ES-I3 (cell line): ENCODE results near the gene RBM20.
"Not testable (repeated sequence)": the region's sequence is repeated elsewhere in the genome, so short reads cannot be mapped to it uniquely, and the experiment has no call there.

Experiments used
- H3K36me3 ChIP-seq: 2 replicates; pipeline ENCODE4 v1.6.1; 2013; ENCODE audit warnings: mild to moderate bottlenecking, low read length, control low read depth, moderate library complexity; ENCODE audit not compliant: insufficient read depth
- H3K4me1 ChIP-seq: 2 replicates; pipeline ENCODE4 v1.6.1; 2013; ENCODE audit warnings: mild to moderate bottlenecking, control low read depth, low read length; ENCODE audit not compliant: insufficient read depth
- H3K9ac ChIP-seq: 2 replicates; pipeline ENCODE4 v1.6.1; 2013; ENCODE audit warnings: low read depth, mild to moderate bottlenecking, low read length, moderate library complexity
- H3K9me3 ChIP-seq: 2 replicates; pipeline ENCODE4 v1.6.1; 2013; ENCODE audit warnings: mild to moderate bottlenecking, low read length, moderate library complexity; ENCODE audit not compliant: control insufficient read depth, insufficient read depth

The RBM20 gene

DNA sequence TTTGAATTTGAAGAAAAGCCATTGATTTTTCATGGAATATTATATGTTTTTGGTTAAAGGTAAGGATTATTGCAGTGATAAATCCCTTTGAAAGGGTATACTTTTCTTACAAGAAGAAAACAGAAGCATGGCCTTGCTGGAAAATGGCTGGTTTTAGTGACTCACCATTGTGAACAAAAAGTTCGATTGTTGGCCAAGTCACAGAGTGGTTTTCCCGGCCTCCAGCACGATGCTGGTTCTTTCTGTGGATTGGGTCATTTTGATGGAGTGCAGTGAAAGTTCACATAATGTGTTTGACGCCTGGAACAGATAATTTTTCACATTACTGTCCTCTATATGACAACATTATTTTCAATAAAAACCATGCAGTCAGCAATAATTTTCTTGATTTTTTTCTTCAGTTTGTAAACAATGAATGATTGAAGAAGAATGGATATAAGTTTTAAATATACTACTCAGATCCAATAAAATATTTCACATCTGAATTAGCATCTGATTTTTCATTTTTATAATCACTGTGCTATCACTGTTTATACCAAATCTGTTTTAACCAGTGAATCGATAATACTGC lies 60.9 kb downstream of the RBM20 start:
- H3K9ac ChIP-seq, result no peak overlapping the region
- H3K36me3 ChIP-seq, result no peaks in the 10 kb centered on the region
- peaks cover 29% of the 10 kb centered on the region for H3K4me1 ChIP-seq
- H3K9me3 ChIP-seq, result no peaks in the 10 kb centered on the region

- not testable (repeated sequence) for H3K9me3 ChIP-seq, H3K36me3 ChIP-seq, H3K9ac ChIP-seq
- peaks cover 29% of the 10 kb centered on the region for H3K4me1 ChIP-seq
These were observed 61.5 kb downstream of the RBM20 start for GRCh38 chr10:110705596-110705995.

- no peaks in the 10 kb centered on the region for H3K9me3 ChIP-seq
- H3K4me1 ChIP-seq, result peaks cover 19% of the 10 kb centered on the region
- H3K36me3 ChIP-seq, result no peaks in the 10 kb centered on the region
- H3K9ac ChIP-seq, result peak overlapping the region; percentile 22; the same call in 1 of the 2 replicates
These were observed 62.6 kb downstream of the RBM20 start for GRCh38 chr10:110706690-110707098.

DNA sequence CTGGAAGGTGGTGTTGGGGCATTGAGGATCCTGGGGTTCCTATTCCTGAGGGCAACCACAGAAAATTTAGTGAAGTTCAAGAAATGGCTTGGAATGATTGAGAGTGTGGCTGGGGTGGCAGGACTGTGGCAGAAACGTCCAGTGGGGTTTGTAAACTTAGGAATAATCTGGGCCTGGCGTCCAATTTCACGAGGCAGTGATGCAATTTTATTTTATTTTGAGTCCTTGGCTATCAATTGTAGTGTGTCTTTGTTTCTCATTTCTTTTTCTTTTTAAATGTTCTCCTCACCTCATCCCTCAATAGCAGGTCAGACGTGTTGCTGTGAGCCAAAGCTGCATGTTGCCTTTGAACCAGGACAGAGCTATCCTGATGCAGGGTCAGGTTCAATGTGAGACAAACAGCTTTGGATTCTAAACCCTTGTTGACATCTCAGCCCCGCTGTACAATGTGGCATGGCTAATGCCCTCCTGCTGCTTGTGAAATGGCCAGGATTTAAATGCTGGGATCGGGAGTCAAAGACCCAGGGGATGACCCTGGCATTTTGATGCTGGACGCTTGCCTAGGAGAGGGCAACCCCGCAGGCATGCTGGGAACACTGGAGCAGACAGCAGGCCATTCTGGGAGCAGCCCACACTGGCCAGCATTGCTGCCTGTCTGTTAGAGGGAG lies 64.8 kb downstream of the RBM20 start:
- H3K9me3 ChIP-seq, result no peaks in the 10 kb centered on the region
- no peak overlapping the region for H3K9ac ChIP-seq
- peaks cover 14% of the 10 kb centered on the region for H3K4me1 ChIP-seq
- no peaks in the 10 kb centered on the region for H3K36me3 ChIP-seq

DNA sequence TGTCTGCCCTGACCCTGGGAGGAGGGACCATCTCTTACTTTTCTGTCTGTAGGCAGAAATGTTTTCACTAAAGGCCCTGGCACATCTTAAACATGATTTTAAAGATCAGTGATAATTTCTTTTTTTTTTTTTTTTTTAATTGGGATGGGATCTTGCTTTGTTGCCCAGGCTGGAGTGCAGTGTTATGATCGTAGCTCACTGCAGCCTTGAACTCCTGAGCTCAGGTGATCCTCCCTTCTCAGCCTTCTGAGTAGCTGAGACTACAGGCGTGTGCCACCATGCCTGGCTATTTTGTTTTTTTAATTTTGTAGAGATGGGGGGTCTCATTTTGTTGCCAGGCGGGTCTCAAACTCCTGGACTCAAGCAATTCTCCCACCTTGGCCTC lies 65.3 kb downstream of the RBM20 start:
- Histone ChIP-seq H3K36me3 (no peaks in the 10 kb centered on the region), H3K9me3 (no peaks in the 10 kb centered on the region), H3K9ac (no peak overlapping the region), H3K4me1 (peaks cover 14% of the 10 kb centered on the region)

DNA sequence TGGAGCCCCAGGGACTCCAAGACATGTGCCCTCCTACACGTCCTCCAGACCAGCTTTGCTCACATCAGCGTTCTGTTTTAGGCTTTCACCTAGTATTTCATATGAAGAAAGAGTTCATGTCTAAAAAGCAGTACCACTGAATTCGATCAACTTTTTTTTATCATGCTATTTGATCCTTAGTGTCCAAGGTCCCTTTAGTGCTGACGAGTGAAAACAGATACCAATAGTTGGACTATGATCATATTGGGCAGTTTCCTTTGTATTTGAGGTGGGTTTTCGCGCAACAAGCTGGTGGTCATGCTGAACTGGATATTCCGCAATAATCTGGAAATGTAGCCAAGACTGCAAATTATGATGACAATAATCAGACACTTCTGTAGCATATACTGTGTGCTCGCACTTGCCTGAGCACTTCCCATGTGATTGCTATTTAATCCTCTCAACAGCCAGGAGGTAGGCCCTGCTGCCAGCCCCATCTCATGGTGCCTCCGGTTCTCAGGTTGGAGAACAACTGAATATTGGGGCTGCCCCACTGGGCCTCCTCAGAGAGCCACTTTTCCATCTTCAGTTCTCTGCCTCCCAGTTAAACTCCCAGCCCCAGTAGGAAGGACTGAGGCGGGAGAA lies 65.9 kb downstream of the RBM20 start:
- Histone ChIP-seq H3K4me1 (peaks cover 14% of the 10 kb centered on the region), H3K9me3 (no peaks in the 10 kb centered on the region), H3K36me3 (no peaks in the 10 kb centered on the region), H3K9ac (no peak overlapping the region)

GRCh38 chr10:110710621-110711020 lies 66.5 kb downstream of the RBM20 start:
- H3K36me3 ChIP-seq, result no peaks in the 10 kb centered on the region
- peaks cover 14% of the 10 kb centered on the region for H3K4me1 ChIP-seq
- H3K9me3 ChIP-seq, result no peaks in the 10 kb centered on the region
- H3K9ac ChIP-seq, result no peak overlapping the region

GRCh38 chr10:110711382-110711781 lies 67.2 kb downstream of the RBM20 start:
- Histone ChIP-seq H3K4me1 (peaks cover 8% of the 10 kb centered on the region), H3K9ac (no peak overlapping the region), H3K36me3 (no peaks in the 10 kb centered on the region), H3K9me3 (no peaks in the 10 kb centered on the region)

- Histone ChIP-seq H3K36me3 (no peaks in the 10 kb centered on the region), H3K9me3 (no peaks in the 10 kb centered on the region), H3K9ac (no peak overlapping the region)
These were observed 70.2 kb downstream of the RBM20 start for GRCh38 chr10:110714356-110714755.

GRCh38 chr10:110717781-110718589 lies 73.8 kb downstream of the RBM20 start:
- H3K9ac ChIP-seq, result no peak overlapping the region
- no peaks in the 10 kb centered on the region for H3K9me3 ChIP-seq
- peaks cover 3% of the 10 kb centered on the region; the same call in 1 of the 2 replicates for H3K4me1 ChIP-seq
- no peaks in the 10 kb centered on the region for H3K36me3 ChIP-seq

More at GRCh38 chr10:110714356-110714755, 70.2 kb downstream of the RBM20 start:
- H3K4me1 ChIP-seq, result peaks cover 3% of the 10 kb centered on the region; the same call in 1 of the 2 replicates

DNA sequence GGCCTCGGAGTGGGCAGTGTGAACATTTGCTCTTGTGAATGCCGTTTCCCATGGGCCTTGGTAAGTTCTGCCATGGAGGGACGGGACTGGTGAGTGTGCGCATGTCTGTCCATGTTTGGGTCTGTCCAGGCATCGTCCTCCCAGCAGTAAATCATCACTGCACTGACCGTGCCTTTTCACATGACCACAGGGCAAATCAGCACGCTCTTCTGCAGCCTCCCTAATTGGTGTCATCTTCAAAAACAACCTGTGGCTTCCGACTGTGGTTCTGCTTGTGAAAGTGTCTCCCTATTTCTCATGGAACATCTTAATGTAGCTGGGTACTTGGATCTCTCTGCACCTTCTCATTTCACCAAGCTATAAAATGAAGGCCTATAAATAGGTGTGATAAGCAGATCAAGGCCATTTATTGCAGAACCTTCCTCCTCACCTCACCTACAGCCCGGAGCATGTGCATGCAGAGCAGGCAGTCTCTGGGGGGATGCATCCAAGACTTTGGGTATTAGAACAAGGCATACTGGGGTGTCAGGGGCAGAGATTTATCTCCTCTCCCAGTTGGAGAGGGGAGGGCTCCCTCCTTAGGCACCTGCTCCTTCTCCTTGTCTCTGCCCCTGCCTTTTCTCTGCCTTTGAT lies 77.4 kb downstream of the RBM20 start:
- H3K9ac ChIP-seq, result no peak overlapping the region
- H3K4me1 ChIP-seq, result peaks cover 18% of the 10 kb centered on the region
- no peaks in the 10 kb centered on the region for H3K36me3 ChIP-seq
- no peaks in the 10 kb centered on the region for H3K9me3 ChIP-seq

DNA sequence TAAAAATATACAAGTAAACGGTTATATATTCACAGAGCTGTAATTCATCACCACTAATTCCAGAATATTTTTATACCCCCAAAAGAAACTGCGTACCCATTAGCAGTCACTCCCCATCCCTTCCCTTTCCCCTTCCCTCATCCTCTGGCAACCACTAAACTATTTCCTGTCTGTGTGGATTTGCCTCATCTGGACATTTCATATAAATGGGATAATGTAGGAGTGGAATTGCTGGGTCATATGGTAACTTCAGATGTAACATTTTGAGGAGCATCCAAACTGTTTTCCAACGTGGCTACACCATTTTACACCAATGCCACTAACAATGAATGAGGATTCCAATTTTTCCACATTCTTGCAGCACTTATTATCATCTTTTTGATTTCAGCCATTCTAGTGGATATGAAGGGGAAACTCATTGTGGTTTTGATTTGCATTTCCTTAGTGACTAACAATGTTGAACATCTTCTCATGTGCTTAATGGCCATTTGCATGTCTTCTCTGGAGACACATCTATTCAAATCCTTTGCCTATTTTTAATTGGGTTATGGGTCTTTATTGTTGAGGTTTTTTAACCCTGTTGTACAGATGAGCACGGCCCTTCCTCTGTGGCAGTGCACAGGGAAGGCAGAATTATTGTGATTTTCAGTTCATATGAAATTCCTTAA lies 79.2 kb downstream of the RBM20 start:
- Histone ChIP-seq H3K36me3 (no peaks in the 10 kb centered on the region), H3K9ac (no peak overlapping the region), H3K9me3 (no peaks in the 10 kb centered on the region), H3K4me1 (peaks cover 15% of the 10 kb centered on the region)

DNA sequence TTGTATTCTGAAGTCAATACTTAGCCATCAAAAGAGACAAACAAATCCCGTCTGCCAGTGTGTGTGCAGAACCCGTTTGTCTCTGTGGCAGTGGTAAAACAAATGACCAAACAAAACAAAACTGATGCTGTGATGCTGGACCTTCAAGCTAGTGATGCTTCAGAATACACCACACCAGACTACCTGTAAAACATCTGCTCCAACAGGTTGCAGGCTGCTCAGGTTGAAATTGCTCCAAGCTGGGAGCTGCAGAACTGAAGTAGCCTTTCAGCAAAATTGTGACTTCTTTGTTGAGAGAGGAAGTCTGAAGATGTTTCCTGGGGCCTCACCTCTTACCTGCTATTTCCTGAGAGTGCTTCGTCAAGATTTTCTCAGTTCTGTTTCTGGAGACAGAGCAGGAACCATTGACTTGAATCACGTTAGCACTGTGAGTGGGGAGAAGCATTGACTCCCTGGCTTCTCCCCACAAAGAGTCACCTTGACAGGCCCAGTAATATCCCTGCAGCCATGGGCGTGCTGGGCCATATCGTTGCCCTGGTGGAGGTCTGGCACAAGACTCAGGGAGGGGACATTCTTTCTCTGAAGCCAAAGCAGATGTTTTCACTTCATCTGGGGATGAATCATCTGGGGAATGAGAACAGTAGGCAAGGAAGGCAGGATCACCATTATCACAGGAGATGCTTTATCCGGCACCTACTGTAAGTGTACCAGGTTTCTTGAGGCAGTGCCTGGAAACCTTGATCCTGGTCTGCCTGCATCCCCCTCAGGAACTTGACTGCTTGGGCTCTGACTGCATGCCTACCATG lies 80.2 kb downstream of the RBM20 start:
- Histone ChIP-seq H3K9ac (no peak overlapping the region), H3K9me3 (no peaks in the 10 kb centered on the region), H3K4me1 (peaks cover 15% of the 10 kb centered on the region), H3K36me3 (no peaks in the 10 kb centered on the region)
